ENCODE results near the gene PDZD2.

The PDZD2 gene

DNA sequence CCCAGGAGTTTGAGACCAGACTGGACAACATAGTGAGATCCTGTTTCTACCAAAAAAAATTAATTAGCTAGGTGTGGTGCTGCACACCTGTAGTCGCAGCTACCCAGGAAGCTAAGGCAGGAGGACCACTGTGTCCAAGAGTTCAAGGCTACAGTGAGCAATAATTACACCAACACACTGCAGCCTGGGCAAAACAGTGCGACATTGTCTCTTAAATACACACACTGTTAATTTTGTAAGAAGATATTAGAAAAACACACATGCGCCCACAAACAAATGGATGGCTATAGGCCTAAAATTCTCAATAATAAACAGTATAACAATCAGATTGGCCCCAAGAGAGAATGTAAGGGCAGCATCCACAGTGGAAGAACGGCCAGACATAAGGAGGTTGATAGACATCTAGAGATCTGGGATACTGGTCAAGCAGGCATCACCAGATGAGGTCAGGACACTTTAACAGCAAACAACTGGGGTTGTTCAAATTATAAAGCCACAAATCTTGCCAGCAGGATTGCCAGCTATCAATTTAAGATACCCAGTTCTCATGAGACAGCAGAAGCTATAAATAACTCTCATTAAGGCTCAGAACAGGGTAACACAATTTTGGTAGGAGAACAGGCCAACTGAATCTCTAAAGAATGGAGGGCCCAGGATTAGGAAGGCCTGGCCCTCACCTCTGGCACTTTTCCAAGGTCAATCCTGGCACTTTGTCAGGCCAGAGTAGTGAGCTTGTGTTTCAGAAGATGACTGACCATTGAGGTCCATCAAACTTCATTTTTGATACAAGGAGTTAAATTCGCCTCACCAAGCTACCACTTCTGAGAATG is 505.7 kb downstream of the PDZD2 start:
- DNase-seq (ENCODE audit: low spot score), result no peak

DNA sequence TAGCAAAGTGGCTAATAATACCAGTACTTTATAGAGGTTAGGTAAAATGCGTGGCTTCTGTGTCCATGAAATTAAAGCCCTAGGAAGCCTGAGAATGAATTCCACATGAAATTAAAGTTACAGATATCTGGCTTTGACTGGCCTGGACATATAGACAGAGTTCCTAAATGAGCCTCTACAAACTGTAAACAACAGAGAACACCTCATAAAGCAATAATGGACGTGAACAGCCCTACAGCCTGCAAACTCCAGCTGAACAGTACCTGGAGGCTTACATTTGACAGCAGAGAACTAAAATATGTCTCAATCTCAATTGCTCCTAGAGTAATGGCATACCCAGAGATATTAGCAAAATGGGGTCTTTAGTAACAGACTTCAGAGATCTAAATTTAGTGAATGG is 506.4 kb downstream of the PDZD2 start:
- DNase-seq (ENCODE audit: low spot score), result no peak

DNA sequence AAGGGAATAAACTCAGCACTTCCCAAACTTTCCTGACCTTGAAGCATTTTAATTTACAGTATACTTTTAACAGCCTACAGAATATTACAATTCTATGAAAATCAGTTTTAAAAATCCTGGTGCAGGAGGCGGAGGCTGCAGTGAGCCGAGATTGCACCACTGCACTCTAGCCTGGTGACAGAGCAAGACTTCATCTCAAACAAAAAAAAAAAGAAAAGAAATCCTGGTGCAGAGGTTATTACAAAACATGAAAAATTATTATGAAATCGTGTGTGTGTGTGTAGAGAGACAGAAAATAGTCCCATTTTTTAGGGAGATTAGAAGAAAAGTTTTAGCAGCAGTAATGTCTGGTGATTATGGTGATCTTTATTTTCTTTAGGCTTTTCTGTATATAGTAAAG is 508.3 kb downstream of the PDZD2 start:
- no peak for DNase-seq (ENCODE audit: low spot score)

DNA sequence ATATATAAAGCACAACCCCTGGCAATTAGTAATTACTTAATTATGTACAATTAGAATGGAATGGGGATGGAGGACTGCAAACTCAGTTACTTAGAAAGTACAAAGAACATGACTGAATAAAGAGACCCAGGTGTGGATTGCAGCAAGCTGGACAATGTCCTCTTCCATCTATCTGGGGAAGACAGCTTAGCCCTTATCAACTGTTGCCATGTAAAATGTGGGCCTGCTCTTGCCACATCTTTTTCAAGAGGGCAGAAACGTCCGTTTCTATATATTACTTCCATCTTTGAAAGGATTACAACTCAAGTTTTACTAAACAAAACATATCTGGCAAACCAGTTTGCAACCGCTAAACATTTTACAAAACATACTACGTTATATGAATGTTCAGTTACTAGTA is 509.0 kb downstream of the PDZD2 start:
- peak; percentile 31 for DNase-seq (ENCODE audit: low spot score)

DNA sequence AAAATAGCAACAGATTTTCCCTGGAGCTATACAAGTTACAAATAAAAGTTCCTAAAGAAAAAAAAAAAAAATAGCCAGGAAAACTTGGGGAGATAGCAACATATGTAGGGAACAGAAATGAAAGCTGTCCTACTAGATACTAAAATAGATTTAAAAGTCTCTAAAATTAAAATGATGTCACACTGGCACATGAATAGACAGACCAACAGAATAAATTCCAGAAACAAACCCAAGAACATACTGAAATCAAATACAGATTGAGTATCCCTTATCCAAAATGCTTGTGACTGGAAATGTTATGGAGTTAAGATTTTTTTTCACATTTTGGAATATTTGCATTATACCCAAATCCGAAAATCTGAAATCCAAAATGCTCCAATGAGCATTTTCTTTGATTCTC is 511.4 kb downstream of the PDZD2 start:
- no peak for DNase-seq (ENCODE audit: low spot score)

DNA sequence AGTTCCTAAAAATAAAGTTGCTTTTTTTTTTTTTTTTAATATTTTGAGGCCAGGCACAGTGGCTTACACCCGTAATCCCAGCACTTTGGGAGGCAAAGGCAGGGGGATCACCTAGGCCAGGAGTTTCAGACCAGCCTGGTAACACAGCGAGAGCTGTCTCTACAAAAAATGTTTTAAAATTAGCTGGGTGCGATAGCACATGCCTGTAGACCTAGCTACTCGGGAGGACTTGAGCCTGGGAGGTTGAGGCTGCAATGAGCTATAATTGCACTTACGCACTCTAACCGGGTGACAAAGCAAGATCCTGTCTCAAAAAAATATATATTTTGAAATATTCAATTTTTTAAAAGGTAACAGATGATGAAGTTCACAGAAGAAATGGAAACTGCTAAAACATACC is 512.3 kb downstream of the PDZD2 start:
- DNase-seq (ENCODE audit: low spot score), result no peak

DNA sequence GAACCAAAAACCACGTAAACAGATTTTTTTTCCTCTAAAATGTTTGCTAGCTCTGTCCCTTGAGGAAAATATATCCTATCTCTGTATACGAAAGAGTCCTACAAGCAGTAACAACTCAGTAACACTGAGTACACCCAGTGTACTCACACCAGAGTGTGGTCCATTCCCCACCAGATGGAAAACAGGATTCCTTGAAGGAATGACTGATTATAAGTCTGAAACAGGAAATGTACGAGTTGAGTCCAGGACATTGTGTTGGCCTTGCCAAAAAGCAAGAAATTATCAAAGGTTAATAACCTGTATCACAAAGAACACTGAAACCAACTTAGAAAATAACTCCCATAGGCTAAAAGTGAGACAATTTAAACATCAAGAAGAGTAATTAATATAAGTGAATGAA is 514.8 kb downstream of the PDZD2 start:
- no peak for DNase-seq (ENCODE audit: low spot score)

DNA sequence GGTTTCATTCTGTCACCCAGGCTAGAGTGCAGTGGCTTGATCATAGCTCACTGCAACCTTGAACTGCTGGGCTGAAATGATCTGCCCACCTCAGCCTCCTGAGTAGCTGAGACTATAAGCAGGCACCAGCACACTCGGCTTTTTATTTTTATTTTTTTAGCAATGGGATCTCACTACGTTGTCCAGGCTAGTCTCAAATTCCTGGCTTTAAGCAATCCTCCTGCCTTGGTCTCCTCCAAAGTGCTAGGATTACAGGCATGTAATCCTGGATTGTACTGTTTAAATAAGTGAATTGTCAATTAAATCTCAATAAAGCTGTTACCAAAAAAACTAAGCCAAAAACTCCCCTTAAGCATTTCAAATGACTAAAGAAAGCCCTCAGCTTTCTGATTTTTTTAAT is 516.3 kb downstream of the PDZD2 start:
- no peak for DNase-seq (ENCODE audit: low spot score)

DNA sequence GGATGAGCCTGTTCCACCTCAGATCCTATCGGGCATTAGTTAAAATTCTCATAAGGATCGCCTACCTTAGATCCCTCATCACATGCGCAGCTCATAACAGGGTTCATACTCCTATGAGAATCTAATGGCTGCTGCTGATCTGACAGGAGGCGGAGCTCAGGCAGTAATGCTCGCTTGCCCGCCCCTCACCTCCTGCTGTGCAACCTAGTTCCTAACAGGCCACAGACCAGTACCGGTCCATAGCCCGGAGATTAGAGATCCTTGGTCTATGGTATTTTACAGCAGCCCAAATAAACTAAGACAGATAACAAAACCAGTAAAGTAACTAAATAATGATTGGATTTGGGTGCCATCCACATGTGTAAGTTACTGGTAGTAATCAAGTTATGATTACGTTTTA is 517.7 kb downstream of the PDZD2 start:
- no peak for DNase-seq (ENCODE audit: low spot score)

DNA sequence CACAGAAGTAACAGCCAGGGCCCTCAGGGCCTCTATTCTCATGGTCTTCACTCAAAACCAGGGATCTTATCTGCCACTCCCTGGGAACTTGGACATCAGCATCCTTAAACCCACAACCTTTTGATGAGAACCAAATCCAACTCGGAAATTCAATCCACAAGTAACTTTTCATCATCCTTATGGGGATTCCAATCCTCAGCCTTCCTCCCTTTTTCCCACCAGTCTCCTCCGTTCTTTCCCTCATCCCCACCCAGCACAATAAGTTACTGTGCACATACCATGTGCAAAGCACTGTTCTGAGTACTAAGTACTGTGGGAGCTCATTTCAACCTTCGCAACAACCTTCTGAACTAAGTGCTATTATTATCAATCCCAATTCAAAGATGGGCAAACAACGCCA is 518.1 kb downstream of the PDZD2 start:
- DNase-seq (ENCODE audit: low spot score), result no peak

DNA sequence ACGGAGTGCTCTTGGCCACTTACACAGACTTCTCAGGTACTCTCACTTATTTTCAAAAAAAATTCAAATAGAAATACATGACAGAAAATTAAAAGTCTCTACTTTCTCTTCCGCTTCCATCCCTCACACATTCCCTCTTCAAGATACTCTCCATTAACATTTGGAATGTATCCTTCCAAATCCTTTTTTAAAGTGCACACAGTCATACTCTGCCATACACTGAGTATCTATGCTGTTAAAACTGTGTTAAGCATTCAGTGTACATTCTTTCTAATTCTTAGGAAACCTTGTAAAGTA is 519.7 kb downstream of the PDZD2 start:
- DNase-seq (ENCODE audit: low spot score), result no peak

DNA sequence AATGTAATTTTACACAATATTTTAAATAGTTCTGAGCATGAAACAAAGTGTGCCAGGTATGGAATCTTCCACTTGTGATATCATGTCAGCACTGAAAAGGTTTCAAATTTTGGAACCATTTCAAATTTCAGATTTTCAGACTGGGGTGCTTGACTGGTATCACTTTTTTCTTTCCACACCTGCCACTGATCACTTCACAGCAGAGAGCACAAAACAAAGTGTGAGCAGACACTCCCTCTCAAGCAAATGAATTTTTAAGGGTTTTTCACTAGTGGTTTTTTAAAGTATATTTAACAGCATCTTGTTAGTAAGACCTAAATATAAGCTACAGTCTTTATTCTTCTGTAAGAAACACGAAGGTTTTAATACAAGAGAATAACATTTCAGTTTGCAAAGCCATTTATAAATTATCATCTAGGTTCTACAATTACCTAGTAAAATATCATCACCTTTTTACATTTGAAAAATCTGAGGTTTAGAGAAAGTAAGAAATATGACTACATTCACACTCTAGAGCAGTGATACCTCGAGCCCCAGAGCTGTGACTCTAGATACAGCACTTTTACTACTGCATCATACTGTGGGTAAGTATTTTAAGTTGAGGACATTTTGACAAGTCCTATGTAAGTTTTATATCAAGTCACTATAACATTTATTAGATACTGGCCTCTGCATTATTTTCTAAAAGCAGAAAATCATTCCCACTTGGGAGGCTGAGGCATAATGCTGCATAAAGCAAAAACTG is 520.6 kb downstream of the PDZD2 start:
- no peak for DNase-seq (ENCODE audit: low spot score)

DNA sequence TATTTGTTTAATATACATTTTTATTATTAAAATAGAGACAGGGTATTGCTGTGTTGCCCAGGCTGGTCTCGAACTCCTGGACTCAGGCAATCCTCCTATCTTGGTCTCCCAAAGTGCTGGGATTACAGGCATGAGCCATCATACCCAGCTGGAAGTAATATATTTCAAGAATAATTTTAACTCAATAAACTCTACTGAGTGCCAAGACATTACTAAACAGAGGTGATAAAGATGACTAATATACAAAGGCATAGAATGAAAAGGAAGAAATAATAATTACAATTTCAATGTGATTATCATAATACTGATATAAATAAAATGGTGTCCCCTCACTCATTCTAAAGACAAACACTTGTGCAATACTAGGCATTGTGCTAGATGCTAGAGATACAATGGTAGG is 521.3 kb downstream of the PDZD2 start:
- DNase-seq (ENCODE audit: low spot score), result no peak

Data from hematopoietic multipotent progenitor cell treated with erythropoietin and hydrocortisone succinate and interleukin-3 and kit ligand, for 15 days (in vitro differentiated cells).